ENCODE data around the gene TRIM3. TPM values are rescaled to one million over a fixed set of nuclear protein-coding genes. Genes with fewer than 3 reads are reported as not detected.

Gene TRIM3
- total RNA-seq, 5 donors from 2014 or later (not counting 1 experiment from before 2014, with no cell fraction given) = 16.9 to 29.8 (median 24.1) TPM

- no peak overlapping the region for H3K27ac ChIP-seq (ENCODE audit: low read length)
- H3K27ac Mint-ChIP-seq = no peak overlapping the region
- H3K36me3 Mint-ChIP-seq = no peaks in the 10 kb centered on the region
- no peaks in the 10 kb centered on the region for H3K9me3 Mint-ChIP-seq
- H3K4me1 Mint-ChIP-seq = peaks cover 0 to 11% (median 2%) of the 10 kb centered on the region in 3 donors
- peaks cover 0 to 3% of the 10 kb centered on the region in 2 donors for H3K36me3 ChIP-seq (ENCODE audit: control insufficient read depth in 2 of 2, extremely low read depth in 1 of 2, insufficient read depth in 1 of 2, low read length in 1 of 2)
- ChIA-PET POLR2A (interaction anchor here (0.6 to 1.1 kb wide), 6 partner anchors 14 to 63 kb away, joined by 3 to 8 read pairs (median 6); partner anchors contain the start of gene SMPD1 (in 1 of the 2)), CTCF (interaction anchor here (0.6 to 1.9 kb wide), 4 partner anchors 13 to 37 kb away, joined by 3 to 13 read pairs (median 5); partner anchors contain the start of genes HPX (in 1 of the 2) and SMPD1 (in 1 of the 2))
- H3K9me3 ChIP-seq = no peaks in the 10 kb centered on the region
- H3K27me3 ChIP-seq (replicated peaks in 1 of 2; ENCODE audit: control insufficient read depth in 2 of 2, extremely low read depth in 1 of 2, insufficient read depth in 2 of 2, low read length in 1 of 2) = no peaks in the 10 kb centered on the region
- H3K27me3 Mint-ChIP-seq = peaks cover 0 to 11% of the 10 kb centered on the region in 2 donors
- no peaks in the 10 kb centered on the region for H3K4me1 ChIP-seq (ENCODE audit: control insufficient read depth in 1 of 2, extremely low read depth in 1 of 2, insufficient read depth in 2 of 2, low read length in 2 of 2)
- DNase-seq = no peak
- no peak overlapping the region for H3K4me3 ChIP-seq (ENCODE audit: control insufficient read depth in 1 of 2, extremely low read depth in 1 of 2, low read length in 1 of 2)
- no peak for ATAC-seq (replicated peaks in 1 of 4)
- no peak overlapping the region for H3K4me3 Mint-ChIP-seq
These were observed 46.2 kb downstream of the TRIM3 start for GRCh38 chr11:6427516-6427915.

GRCh38 chr11:6420677-6421076 lies 53.1 kb downstream of the TRIM3 start:
- peak overlapping the region in 1 of 3 donors; percentile 86 for H3K4me3 Mint-ChIP-seq
- no peaks in the 10 kb centered on the region for H3K36me3 Mint-ChIP-seq
- 100% methylated on average over 2 of the region's 3 CpGs for WGBS (ENCODE audit: insufficient coverage)
- no peak for ATAC-seq (replicated peaks in 1 of 4)
- POLR2A ChIA-PET = no interaction called here
- H3K27ac Mint-ChIP-seq = no peak overlapping the region
- peaks cover 9 to 19% (median 15%) of the 10 kb centered on the region in 3 donors for H3K4me1 Mint-ChIP-seq
- no peak overlapping the region for H3K27ac ChIP-seq (ENCODE audit: low read length)
- H3K27me3 Mint-ChIP-seq = peaks cover 0 to 19% of the 10 kb centered on the region in 2 donors
- no peak overlapping the region for H3K4me3 ChIP-seq (ENCODE audit: control insufficient read depth in 1 of 2, extremely low read depth in 1 of 2, low read length in 1 of 2)
- no peaks in the 10 kb centered on the region for H3K9me3 ChIP-seq
- peaks cover 0 to 2% of the 10 kb centered on the region in 2 experiments for H3K27me3 ChIP-seq (replicated peaks in 1 of 2; ENCODE audit: control insufficient read depth in 2 of 2, extremely low read depth in 1 of 2, insufficient read depth in 2 of 2, low read length in 1 of 2)
- H3K9me3 Mint-ChIP-seq = no peaks in the 10 kb centered on the region
- no peaks in the 10 kb centered on the region for H3K36me3 ChIP-seq (ENCODE audit: control insufficient read depth in 2 of 2, extremely low read depth in 1 of 2, insufficient read depth in 1 of 2, low read length in 1 of 2)
- CTCF ChIA-PET = interaction anchor here (0.5 to 2.8 kb wide), 5 partner anchors 20 to 42 kb away, joined by 3 to 12 read pairs (median 7); no protein-coding TSS in a partner anchor
- no peak for DNase-seq
- peaks cover 21 to 35% of the 10 kb centered on the region in 2 experiments for H3K4me1 ChIP-seq (ENCODE audit: control insufficient read depth in 1 of 2, extremely low read depth in 1 of 2, insufficient read depth in 2 of 2, low read length in 2 of 2)

- Mint-ChIP-seq H3K27ac (peak within 1 kb of the TSS; percentile 89), H3K36me3 (no peaks in the 10 kb centered on the region), H3K4me1 (peaks cover 9 to 19% (median 15%) of the 10 kb centered on the region in 3 donors), H3K27me3 (peaks cover 0 to 19% of the 10 kb centered on the region in 2 donors), H3K9me3 (no peaks in the 10 kb centered on the region), H3K4me3 (peak within 1 kb of the TSS in 1 of 3 donors; percentile 86)
- DNase-seq = peak; percentile 51 to 88 (median 73)
- no peaks in the 10 kb centered on the region for H3K36me3 ChIP-seq (ENCODE audit: control insufficient read depth in 2 of 2, extremely low read depth in 1 of 2, insufficient read depth in 1 of 2, low read length in 1 of 2)
- CTCF ChIA-PET = interaction anchor here (0.6 to 3.9 kb wide), 11 partner anchors 13 to 86 kb away, joined by 3 to 44 read pairs (median 7); partner anchors contain the start of gene SMPD1 (in 1 of the 2)
- ATAC-seq (replicated peaks in 1 of 4) = peak; percentile 70 to 82 (median 78)
- H3K4me1 ChIP-seq (ENCODE audit: control insufficient read depth in 1 of 2, extremely low read depth in 1 of 2, insufficient read depth in 2 of 2, low read length in 2 of 2) = peaks cover 36 to 50% of the 10 kb centered on the region in 2 experiments
- POLR2A ChIA-PET = interaction anchor here (0.5 to 2.0 kb wide), 12 partner anchors 11 to 328 kb away, joined by 3 to 14 read pairs (median 5); partner anchors contain the start of gene SMPD1 (in 2 of the 2)
- H3K27me3 ChIP-seq (replicated peaks in 1 of 2; ENCODE audit: control insufficient read depth in 2 of 2, extremely low read depth in 1 of 2, insufficient read depth in 2 of 2, low read length in 1 of 2) = peaks cover 0 to 2% of the 10 kb centered on the region in 2 experiments
- WGBS (ENCODE audit: insufficient coverage) = under 1% methylated on average over 62 of the region's 75 CpGs
- H3K4me3 ChIP-seq (ENCODE audit: control insufficient read depth in 1 of 2, extremely low read depth in 1 of 2, low read length in 1 of 2) = peak within 1 kb of the TSS; percentile 64 to 75
- peak within 1 kb of the TSS; percentile 57 for H3K27ac ChIP-seq (ENCODE audit: low read length)
- no peaks in the 10 kb centered on the region for H3K9me3 ChIP-seq
These were observed 54.6 kb downstream of the TRIM3 start, which contains the start of gene APBB1 for GRCh38 chr11:6419009-6419631. APBB1 (minus strand) TSS chr11:6419094; CDS start chr11:6411347, 7,747 bp downstream.

GRCh38 chr11:6418557-6419008 lies 55.2 kb downstream of the TRIM3 start:
- 3% methylated on average over 25 of the region's 38 CpGs for WGBS (ENCODE audit: insufficient coverage)
- peak in 2 of 4 experiments; percentile 9 to 11 for ATAC-seq (replicated peaks in 1 of 4)
- ChIA-PET CTCF (interaction anchor here (0.6 to 3.9 kb wide), 12 partner anchors 12 to 265 kb away, joined by 3 to 44 read pairs (median 6); partner anchors contain the start of genes MRPL17 (in 1 of the 2) and SMPD1 (in 1 of the 2)), POLR2A (interaction anchor here (0.5 to 2.0 kb wide), 6 partner anchors 16 to 731 kb away, joined by 3 to 10 read pairs (median 6); partner anchors contain the start of gene SMPD1 (in 1 of the 2))
- Histone ChIP-seq H3K27ac (ENCODE audit: low read length) (peak overlapping the region; percentile 48), H3K9me3 (no peaks in the 10 kb centered on the region), H3K4me3 (ENCODE audit: control insufficient read depth in 1 of 2, extremely low read depth in 1 of 2, low read length in 1 of 2) (peak overlapping the region; percentile 64 to 75), H3K4me1 (ENCODE audit: control insufficient read depth in 1 of 2, extremely low read depth in 1 of 2, insufficient read depth in 2 of 2, low read length in 2 of 2) (peaks cover 38 to 56% of the 10 kb centered on the region in 2 experiments), H3K36me3 (ENCODE audit: control insufficient read depth in 2 of 2, extremely low read depth in 1 of 2, insufficient read depth in 1 of 2, low read length in 1 of 2) (no peaks in the 10 kb centered on the region), H3K27me3 (replicated peaks in 1 of 2; ENCODE audit: control insufficient read depth in 2 of 2, extremely low read depth in 1 of 2, insufficient read depth in 2 of 2, low read length in 1 of 2) (peaks cover 0 to 2% of the 10 kb centered on the region in 2 experiments)
- peak in 1 of 35 experiments; percentile 17 for DNase-seq
- Mint-ChIP-seq H3K9me3 (no peaks in the 10 kb centered on the region), H3K4me3 (no peak overlapping the region), H3K4me1 (peaks cover 9 to 19% (median 15%) of the 10 kb centered on the region in 3 donors), H3K36me3 (no peaks in the 10 kb centered on the region), H3K27ac (no peak overlapping the region), H3K27me3 (peaks cover 0 to 16% of the 10 kb centered on the region in 2 donors)

- Histone ChIP-seq H3K9me3 (no peaks in the 10 kb centered on the region), H3K27me3 (replicated peaks in 1 of 2; ENCODE audit: control insufficient read depth in 2 of 2, extremely low read depth in 1 of 2, insufficient read depth in 2 of 2, low read length in 1 of 2) (peaks cover 0 to 2% of the 10 kb centered on the region in 2 experiments), H3K4me1 (ENCODE audit: control insufficient read depth in 1 of 2, extremely low read depth in 1 of 2, insufficient read depth in 2 of 2, low read length in 2 of 2) (peaks cover 39 to 61% of the 10 kb centered on the region in 2 experiments), H3K36me3 (ENCODE audit: control insufficient read depth in 2 of 2, extremely low read depth in 1 of 2, insufficient read depth in 1 of 2, low read length in 1 of 2) (no peaks in the 10 kb centered on the region), H3K4me3 (ENCODE audit: control insufficient read depth in 1 of 2, extremely low read depth in 1 of 2, low read length in 1 of 2) (peak overlapping the region; percentile 64 to 75), H3K27ac (ENCODE audit: low read length) (peak overlapping the region; percentile 48)
- ChIA-PET POLR2A (interaction anchor here (0.5 to 2.0 kb wide), 4 partner anchors 15 to 730 kb away, joined by 3 to 10 read pairs (median 4); no protein-coding TSS in a partner anchor), CTCF (interaction anchor here (0.6 to 3.9 kb wide), 10 partner anchors 15 to 265 kb away, joined by 3 to 44 read pairs (median 6); partner anchors contain the start of genes MRPL17 (in 1 of the 2) and SMPD1 (in 1 of the 2))
- DNase-seq (peak in 1 of 35 experiments; percentile 34), ATAC-seq (replicated peaks in 1 of 4) (peak in 1 of 4 experiments; percentile 1)
- Mint-ChIP-seq H3K27ac (no peak overlapping the region), H3K36me3 (no peaks in the 10 kb centered on the region), H3K27me3 (peaks cover 0 to 11% of the 10 kb centered on the region in 2 donors), H3K4me3 (no peak overlapping the region), H3K4me1 (peaks cover 13 to 19% (median 18%) of the 10 kb centered on the region in 3 donors), H3K9me3 (no peaks in the 10 kb centered on the region)
- 32% methylated on average over 3 of the region's 7 CpGs for WGBS (ENCODE audit: insufficient coverage)
These were observed 55.7 kb downstream of the TRIM3 start for GRCh38 chr11:6417907-6418556.
